Liver (tissue), 9 donors: ENCODE results near the gene SIPA1L3. TPM values are rescaled to one million over a fixed set of nuclear protein-coding genes. Genes with fewer than 3 reads are reported as not detected.

Source experiments
- DNase-seq: peaks from one replicate; pipeline ENCODE4 v3.0.0-alpha.2; 2017; ENCODE audit warnings: low spot score
- H3K27ac ChIP-seq, 2 donors: one replicate each; pipeline ENCODE4 v1.7.0; 2013; ENCODE audit warnings: inconsistent platforms in 2 of 2, low read length in 2 of 2, control low read depth in 1 of 2, low read depth in 1 of 2, mild to moderate bottlenecking in 1 of 2
- H3K27me3 ChIP-seq, 4 donors: one replicate each; pipeline versions ENCODE4 v1.6.1 to v1.7.0; 2013; ENCODE audit warnings: low read length in 3 of 4, inconsistent platforms in 1 of 4, mild to moderate bottlenecking in 1 of 4, moderate library complexity in 1 of 4; ENCODE audit not compliant: control insufficient read depth in 4 of 4, insufficient read depth in 4 of 4
- H3K36me3 ChIP-seq, 4 donors: one replicate each; pipeline versions ENCODE4 v1.6.1 to v1.7.0; 2013; ENCODE audit warnings: low read length in 3 of 4, mild to moderate bottlenecking in 3 of 4, low read depth in 1 of 4, moderate library complexity in 1 of 4; ENCODE audit not compliant: control insufficient read depth in 4 of 4, insufficient read depth in 3 of 4
- H3K4me1 ChIP-seq, 4 donors: one replicate each; pipeline versions ENCODE4 v1.6.1 to v1.7.0; 2013; ENCODE audit warnings: low read length in 3 of 4, mild to moderate bottlenecking in 3 of 4, moderate library complexity in 1 of 4; ENCODE audit not compliant: control insufficient read depth in 4 of 4, insufficient read depth in 4 of 4
- H3K4me3 ChIP-seq, 3 donors: one replicate each; pipeline versions ENCODE4 v1.6.1 to v1.7.0; 2013; ENCODE audit warnings: low read length in 3 of 3, control low read depth in 1 of 3, low read depth in 1 of 3, mild to moderate bottlenecking in 1 of 3
- H3K9ac ChIP-seq, 2 donors: one replicate each; pipeline ENCODE4 v1.7.0; 2013; ENCODE audit warnings: low read length in 2 of 2, mild to moderate bottlenecking in 2 of 2, moderate library complexity in 2 of 2, control low read depth in 1 of 2, low read depth in 1 of 2
- H3K9me3 ChIP-seq, 4 donors: one replicate each; pipeline versions ENCODE4 v1.6.1 to v1.7.0; 2013; ENCODE audit warnings: low read length in 3 of 4; ENCODE audit not compliant: control insufficient read depth in 4 of 4
- CTCF ChIP-seq: fragments of 150-350 bp; IDR thresholded peaks from 2 replicates; pipeline ENCODE4 v1.5.1; 2017; ENCODE audit warnings: improper control_type of control experiment, low read depth, low read length; ENCODE audit not compliant: missing input control
- EGR1 ChIP-seq, 2 donors: IDR thresholded peaks; 2 replicates each; pipeline ENCODE4 v1.6.1; 2016 to 2018; ENCODE audit warnings: antibody characterized with exemption in 2 of 2, low read depth in 2 of 2
- FOXA1 ChIP-seq: IDR thresholded peaks from 2 replicates; pipeline ENCODE4 v1.6.1; 2016; ENCODE audit warnings: antibody characterized with exemption
- FOXA2 ChIP-seq: IDR thresholded peaks from 2 replicates; pipeline ENCODE4 v1.6.1; 2016; ENCODE audit warnings: antibody characterized with exemption
- GABPA ChIP-seq, 2 donors: IDR thresholded peaks in 1 of 2; conservative IDR thresholded peaks in 1 of 2; 2 replicates each; pipeline ENCODE4 v1.6.1; 2016; ENCODE audit warnings: antibody characterized with exemption in 2 of 2, mild to moderate bottlenecking in 1 of 2, moderate library complexity in 1 of 2
- HNF4A ChIP-seq, 2 donors: conservative IDR thresholded peaks; 2 replicates each; pipeline ENCODE4 v1.6.1; 2016; ENCODE audit warnings: antibody characterized with exemption in 2 of 2, mild to moderate bottlenecking in 2 of 2
- HNF4G ChIP-seq: IDR thresholded peaks from 2 replicates; pipeline ENCODE4 v1.6.1; 2016; ENCODE audit warnings: antibody characterized with exemption
- JUND ChIP-seq, 2 donors: IDR thresholded peaks; 2 replicates each; pipeline ENCODE4 v1.6.1; 2016; ENCODE audit warnings: antibody characterized with exemption in 2 of 2
- NR2F2 ChIP-seq: IDR thresholded peaks from 2 replicates; pipeline ENCODE4 v1.6.1; 2016; ENCODE audit warnings: antibody characterized with exemption
- RAD21 ChIP-seq, 2 donors: IDR thresholded peaks; 2 replicates each; pipeline ENCODE4 v1.6.1; 2016; ENCODE audit warnings: antibody characterized with exemption in 2 of 2, mild to moderate bottlenecking in 2 of 2
- RXRA ChIP-seq, 2 donors: IDR thresholded peaks; 2 replicates each; pipeline ENCODE4 v1.6.1; 2017 to 2018; ENCODE audit warnings: antibody characterized with exemption in 2 of 2, mild to moderate bottlenecking in 1 of 2
- SP1 ChIP-seq: IDR thresholded peaks from 2 replicates; pipeline ENCODE4 v1.6.1; 2018; ENCODE audit warnings: antibody characterized with exemption, mild to moderate bottlenecking
- TAF1 ChIP-seq: conservative IDR thresholded peaks from 2 replicates; pipeline ENCODE4 v1.6.1; 2016; ENCODE audit warnings: antibody characterized with exemption, mild to moderate bottlenecking
- YY1 ChIP-seq: IDR thresholded peaks from 2 replicates; pipeline ENCODE4 v1.6.1; 2016; ENCODE audit warnings: antibody characterized with exemption, mild to moderate bottlenecking
- WGBS: extraction: QIAGEN DNeasy Blood & Tissue Kit; methylation state at CpG from one replicate; pipeline ENCODE4 v1.1.7; 2013; 5-methylcytosine and 5-hydroxymethylcytosine counted together
- polyA plus RNA-seq, 2 donors: library from polyadenylated mRNA; stranded (reverse) in 1 of 2; unstranded in 1 of 2; fragments of 200-250 nt in 1 of 2; fragments of >200 nt in 1 of 2; fragmentation: Nextera tagmentation in 1 of 2; extraction: Ambion mirVana in 1 of 2; gene quantifications; one replicate each; pipeline versions ENCODE4 v1.2.1 to v1.2.3, GENCODE V29; 2013 to 2015
- total RNA-seq, 2 donors: library from RNA; depleted of rRNA; stranded (reverse); fragments of >200 nt; gene quantifications; one replicate each; pipeline ENCODE4 v1.2.3, GENCODE V29; 2014
- TF ChIP-seq, protein P1 (sequence below): IDR thresholded peaks from 2 replicates; pipeline ENCODE4 v1.6.1; 2016; ENCODE audit warnings: antibody characterized with exemption
- TF ChIP-seq, protein P2 (sequence below): IDR thresholded peaks from 2 replicates; pipeline ENCODE4 v1.6.1; 2016; ENCODE audit warnings: antibody characterized with exemption, mild to moderate bottlenecking
- TF ChIP-seq, protein P3 (sequence below): IDR thresholded peaks from 2 replicates; pipeline ENCODE4 v1.6.1; 2016; ENCODE audit warnings: antibody characterized with exemption
- TF ChIP-seq, protein P4 (sequence below): IDR thresholded peaks from 2 replicates; pipeline ENCODE4 v1.6.1; 2016; ENCODE audit warnings: antibody characterized with exemption
- donor health status: healthy.
- donor health status: healthy.
- donor health status: healthy.
- donor health status: healthy.
- donor health status: healthy.

The SIPA1L3 gene
- total and polyA plus RNA-seq, 4 donors, result 2.4 to 10.0 (median 4.4) TPM

- TF ChIP-seq HNF4G (no peak), YY1 (no peak), SP1 (no peak), NR2F2 (no peak), TAF1 (no peak)
- TF ChIP-seq, protein P1, sequence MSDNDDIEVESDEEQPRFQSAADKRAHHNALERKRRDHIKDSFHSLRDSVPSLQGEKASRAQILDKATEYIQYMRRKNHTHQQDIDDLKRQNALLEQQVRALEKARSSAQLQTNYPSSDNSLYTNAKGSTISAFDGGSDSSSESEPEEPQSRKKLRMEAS, result no peak
These were observed 74.9 kb downstream of the SIPA1L3 start (continued) for GRCh38 chr19:37981785-37982475.

- no peaks in the 10 kb centered on the region for H3K27me3 ChIP-seq
- no peaks in the 10 kb centered on the region for H3K36me3 ChIP-seq
- TF ChIP-seq JUND (IDR thresholded peaks at IDR 0.05), result no peak
- TF ChIP-seq, protein P2, sequence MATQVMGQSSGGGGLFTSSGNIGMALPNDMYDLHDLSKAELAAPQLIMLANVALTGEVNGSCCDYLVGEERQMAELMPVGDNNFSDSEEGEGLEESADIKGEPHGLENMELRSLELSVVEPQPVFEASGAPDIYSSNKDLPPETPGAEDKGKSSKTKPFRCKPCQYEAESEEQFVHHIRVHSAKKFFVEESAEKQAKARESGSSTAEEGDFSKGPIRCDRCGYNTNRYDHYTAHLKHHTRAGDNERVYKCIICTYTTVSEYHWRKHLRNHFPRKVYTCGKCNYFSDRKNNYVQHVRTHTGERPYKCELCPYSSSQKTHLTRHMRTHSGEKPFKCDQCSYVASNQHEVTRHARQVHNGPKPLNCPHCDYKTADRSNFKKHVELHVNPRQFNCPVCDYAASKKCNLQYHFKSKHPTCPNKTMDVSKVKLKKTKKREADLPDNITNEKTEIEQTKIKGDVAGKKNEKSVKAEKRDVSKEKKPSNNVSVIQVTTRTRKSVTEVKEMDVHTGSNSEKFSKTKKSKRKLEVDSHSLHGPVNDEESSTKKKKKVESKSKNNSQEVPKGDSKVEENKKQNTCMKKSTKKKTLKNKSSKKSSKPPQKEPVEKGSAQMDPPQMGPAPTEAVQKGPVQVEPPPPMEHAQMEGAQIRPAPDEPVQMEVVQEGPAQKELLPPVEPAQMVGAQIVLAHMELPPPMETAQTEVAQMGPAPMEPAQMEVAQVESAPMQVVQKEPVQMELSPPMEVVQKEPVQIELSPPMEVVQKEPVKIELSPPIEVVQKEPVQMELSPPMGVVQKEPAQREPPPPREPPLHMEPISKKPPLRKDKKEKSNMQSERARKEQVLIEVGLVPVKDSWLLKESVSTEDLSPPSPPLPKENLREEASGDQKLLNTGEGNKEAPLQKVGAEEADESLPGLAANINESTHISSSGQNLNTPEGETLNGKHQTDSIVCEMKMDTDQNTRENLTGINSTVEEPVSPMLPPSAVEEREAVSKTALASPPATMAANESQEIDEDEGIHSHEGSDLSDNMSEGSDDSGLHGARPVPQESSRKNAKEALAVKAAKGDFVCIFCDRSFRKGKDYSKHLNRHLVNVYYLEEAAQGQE, result no peak
- TF ChIP-seq, protein P3, sequence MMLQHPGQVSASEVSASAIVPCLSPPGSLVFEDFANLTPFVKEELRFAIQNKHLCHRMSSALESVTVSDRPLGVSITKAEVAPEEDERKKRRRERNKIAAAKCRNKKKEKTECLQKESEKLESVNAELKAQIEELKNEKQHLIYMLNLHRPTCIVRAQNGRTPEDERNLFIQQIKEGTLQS, result no peak
- TF ChIP-seq EGR1 (IDR thresholded peaks at IDR 0.05; ENCODE audit: low read depth in 2 of 2), result no peak
- no peak for TF ChIP-seq FOXA2
- no peak for TF ChIP-seq YY1
- TF ChIP-seq FOXA1, result no peak
- no peak for TF ChIP-seq HNF4A (conservative IDR thresholded peaks at IDR 0.05)
- TF ChIP-seq HNF4G, result no peak
- TF ChIP-seq GABPA (IDR thresholded peaks at IDR 0.05 in 1 of 2, conservative IDR thresholded peaks at IDR 0.05 in 1 of 2), result no peak
- no peak for TF ChIP-seq CTCF
- no peak for TF ChIP-seq NR2F2
- no peak for TF ChIP-seq RXRA (IDR thresholded peaks at IDR 0.05)
- no peak for TF ChIP-seq TAF1
- no peak for TF ChIP-seq RAD21 (IDR thresholded peaks at IDR 0.05)
- TF ChIP-seq SP1, result no peak
- TF ChIP-seq, protein P1, result no peak
- TF ChIP-seq, protein P4, sequence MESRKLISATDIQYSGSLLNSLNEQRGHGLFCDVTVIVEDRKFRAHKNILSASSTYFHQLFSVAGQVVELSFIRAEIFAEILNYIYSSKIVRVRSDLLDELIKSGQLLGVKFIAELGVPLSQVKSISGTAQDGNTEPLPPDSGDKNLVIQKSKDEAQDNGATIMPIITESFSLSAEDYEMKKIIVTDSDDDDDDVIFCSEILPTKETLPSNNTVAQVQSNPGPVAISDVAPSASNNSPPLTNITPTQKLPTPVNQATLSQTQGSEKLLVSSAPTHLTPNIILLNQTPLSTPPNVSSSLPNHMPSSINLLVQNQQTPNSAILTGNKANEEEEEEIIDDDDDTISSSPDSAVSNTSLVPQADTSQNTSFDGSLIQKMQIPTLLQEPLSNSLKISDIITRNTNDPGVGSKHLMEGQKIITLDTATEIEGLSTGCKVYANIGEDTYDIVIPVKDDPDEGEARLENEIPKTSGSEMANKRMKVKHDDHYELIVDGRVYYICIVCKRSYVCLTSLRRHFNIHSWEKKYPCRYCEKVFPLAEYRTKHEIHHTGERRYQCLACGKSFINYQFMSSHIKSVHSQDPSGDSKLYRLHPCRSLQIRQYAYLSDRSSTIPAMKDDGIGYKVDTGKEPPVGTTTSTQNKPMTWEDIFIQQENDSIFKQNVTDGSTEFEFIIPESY, result no peak
- H3K9me3 ChIP-seq, result no peaks in the 10 kb centered on the region
- WGBS, result 95% methylated on average over 5 of the region's 5 CpGs
- no peak overlapping the region for H3K27ac ChIP-seq
- H3K4me1 ChIP-seq, result peaks cover 0 to 5% (median 0%) of the 10 kb centered on the region in 4 donors
- no peak for DNase-seq
- H3K4me3 ChIP-seq, result no peak overlapping the region
- no peak overlapping the region for H3K9ac ChIP-seq
These were observed 75.6 kb downstream of the SIPA1L3 start for GRCh38 chr19:37982655-37983054.
